ENCODE measurements around the gene AMDHD1. TPM values are rescaled to one million over a fixed set of nuclear protein-coding genes. Genes with fewer than 3 reads are reported as not detected.

AMDHD1 gene
- 0.29 and 0.33 TPM in 2 replicates for total RNA-seq

GRCh38 chr12:95943330-95943842, at the start of gene AMDHD1:
AMDHD1 (plus strand) TSS chr12:95943331; CDS start chr12:95943399, 68 bp downstream.

GRCh38 chr12:95942524-95943329, 404 bp upstream of the AMDHD1 start, which contains the start of gene CCDC38:
CCDC38 (minus strand) TSS chr12:95942614; CDS start chr12:95936509, 6,105 bp downstream.

GRCh38 chr12:95996034-95996658, 53.0 kb downstream of the AMDHD1 start, which contains the start of gene HAL:
HAL (minus strand) TSS chr12:95996344; CDS start chr12:95995910, 434 bp downstream.

Other genes with a start within 250 kb of the AMDHD1 start
- 11.1 and 60.5 TPM in 2 replicates for gene NTN4, start 152.6 kb upstream of the AMDHD1 start, total RNA-seq
- gene SNRPF, start 84.4 kb upstream of the AMDHD1 start, total RNA-seq = 6.6 and 15.9 TPM in 2 replicates
- gene CCDC38, start 717 bp upstream of the AMDHD1 start, total RNA-seq = not detected in 2 replicates
- under 0.01 TPM in 2 replicates for gene HAL, start 53.0 kb downstream of the AMDHD1 start, total RNA-seq
- 103 and 110 TPM in 2 replicates for gene LTA4H, start 92.3 kb downstream of the AMDHD1 start, total RNA-seq